H9 (cell line): ENCODE results near the gene HABP4. TPM values are rescaled to one million over a fixed set of nuclear protein-coding genes. Genes with fewer than 3 reads are reported as not detected.
A peak's percentile ranks its signal among the peaks of the same experiment; 100 is the strongest.

Source experiments
- DNase-seq: peaks from one replicate; pipeline ENCODE4 v3.0.0-alpha.2; 2017
- H2AFZ ChIP-seq: one replicate; pipeline ENCODE4 v1.6.1; 2013; ENCODE audit warnings: mild to moderate bottlenecking, low read length, control low read depth, moderate library complexity
- H2AK5ac ChIP-seq: 2 replicates; pipeline ENCODE4 v1.6.1; 2013; ENCODE audit warnings: low read length, control low read depth, mixed read lengths; ENCODE audit not compliant: insufficient read length
- H2BK120ac ChIP-seq: one replicate; pipeline ENCODE4 v1.6.1; 2013; ENCODE audit warnings: low read depth, mild to moderate bottlenecking, low read length, control low read depth, inconsistent platforms; ENCODE audit not compliant: poor library complexity, severe bottlenecking
- H2BK12ac ChIP-seq: 2 replicates; pipeline ENCODE4 v1.6.1; 2013; ENCODE audit warnings: low read length, control low read depth, mixed read lengths, low read depth; ENCODE audit not compliant: insufficient read length
- H2BK15ac ChIP-seq: 2 replicates; pipeline ENCODE4 v1.6.1; 2013; ENCODE audit warnings: low read depth, low read length, control low read depth
- H2BK20ac ChIP-seq: one replicate; pipeline ENCODE4 v1.6.1; 2013; ENCODE audit warnings: low read depth, mild to moderate bottlenecking, low read length, control low read depth, inconsistent platforms; ENCODE audit not compliant: poor library complexity, severe bottlenecking
- H2BK5ac ChIP-seq: 2 replicates; pipeline ENCODE4 v1.6.1; 2013; ENCODE audit warnings: low read length, control low read depth, mixed read lengths; ENCODE audit not compliant: insufficient read length
- H3K14ac ChIP-seq: 2 replicates; pipeline ENCODE4 v1.6.1; 2013; ENCODE audit warnings: low read length, control low read depth; ENCODE audit not compliant: insufficient read depth
- H3K18ac ChIP-seq: 2 replicates; pipeline ENCODE4 v1.6.1; 2013; ENCODE audit warnings: low read depth, mild to moderate bottlenecking, mixed read lengths, low read length, control low read depth; ENCODE audit not compliant: insufficient read length
- H3K23ac ChIP-seq: 2 replicates; pipeline ENCODE4 v1.6.1; 2013; ENCODE audit warnings: low read length, control low read depth, mixed read lengths, low read depth; ENCODE audit not compliant: insufficient read length
- H3K23me2 ChIP-seq: 2 replicates; pipeline ENCODE4 v1.6.1; 2013; ENCODE audit warnings: low read depth, mild to moderate bottlenecking, mixed read lengths, low read length, control low read depth; ENCODE audit not compliant: insufficient read length, poor library complexity, severe bottlenecking
- H3K27ac ChIP-seq: 2 replicates; pipeline ENCODE4 v1.5.1; 2013; ENCODE audit warnings: low read length, control low read depth, mixed read lengths, low read depth; ENCODE audit not compliant: insufficient read length
- H3K27me3 ChIP-seq: 2 replicates; pipeline ENCODE4 v1.6.1; 2013; ENCODE audit warnings: low read length, control low read depth, inconsistent platforms; ENCODE audit not compliant: insufficient read depth
- H3K4ac ChIP-seq: 2 replicates; pipeline ENCODE4 v1.6.1; 2013; ENCODE audit warnings: low read depth, mild to moderate bottlenecking, control low read depth, inconsistent platforms, low read length, moderate library complexity
- H3K4me1 ChIP-seq: 2 replicates; pipeline ENCODE4 v1.6.1; 2013; ENCODE audit warnings: low read length, control low read depth, inconsistent platforms; ENCODE audit not compliant: insufficient read depth
- H3K4me2 ChIP-seq: 2 replicates; pipeline ENCODE4 v1.6.1; 2013; ENCODE audit warnings: low read length, control low read depth, mixed read lengths; ENCODE audit not compliant: insufficient read length, insufficient read depth
- H3K56ac ChIP-seq: 2 replicates; pipeline ENCODE4 v1.6.1; 2013; ENCODE audit warnings: low read depth, mild to moderate bottlenecking, mixed read lengths, low read length, control low read depth; ENCODE audit not compliant: insufficient read length
- H3K79me1 ChIP-seq: 2 replicates; pipeline ENCODE4 v1.6.1; 2013; ENCODE audit warnings: low read depth, mild to moderate bottlenecking, moderate library complexity, low read length, control low read depth, inconsistent platforms; ENCODE audit not compliant: insufficient read depth, poor library complexity, severe bottlenecking
- H3K79me2 ChIP-seq: 2 replicates; pipeline ENCODE4 v1.6.1; 2013; ENCODE audit warnings: low read length, control low read depth, inconsistent platforms; ENCODE audit not compliant: insufficient read depth
- H3K9ac ChIP-seq: 2 replicates; pipeline ENCODE4 v1.6.1; 2013; ENCODE audit warnings: low read length, control low read depth, mixed read lengths; ENCODE audit not compliant: insufficient read length; ENCODE audit errors: extremely low read depth
- H3K9me3 ChIP-seq: one replicate; pipeline ENCODE4 v1.6.1; 2013; ENCODE audit warnings: low read depth, low read length, inconsistent platforms; ENCODE audit not compliant: control insufficient read depth
- H3T11ph ChIP-seq: one replicate; pipeline ENCODE4 v1.6.1; 2013; ENCODE audit warnings: mild to moderate bottlenecking, low read length, control low read depth, inconsistent platforms
- H4K20me1 ChIP-seq: one replicate; pipeline ENCODE4 v1.6.1; 2013; ENCODE audit not compliant: control insufficient read depth, insufficient read length, insufficient read depth
- H4K5ac ChIP-seq: 2 replicates; pipeline ENCODE4 v1.6.1; 2013; ENCODE audit warnings: low read depth, mild to moderate bottlenecking, mixed read lengths, low read length, control low read depth; ENCODE audit not compliant: insufficient read length
- H4K8ac ChIP-seq: replicated peaks from 2 replicates; pipeline ENCODE4 v1.6.1; 2013; ENCODE audit warnings: low read length, control low read depth, mixed read lengths, low read depth; ENCODE audit not compliant: insufficient read length
- H4K91ac ChIP-seq: 2 replicates; pipeline ENCODE4 v1.6.1; 2013; ENCODE audit warnings: low read depth, mild to moderate bottlenecking, moderate library complexity, mixed read lengths, low read length, control low read depth; ENCODE audit not compliant: insufficient read length
- H3K27ac Mint-ChIP-seq, 3 experiments: 2 replicates in 2 of 3; 3 replicates in 1 of 3; pipeline ENCODE4 v1.8.0; 2020 to 2021; ENCODE audit warnings: mixed read lengths in 3 of 3, mild to moderate bottlenecking in 1 of 3, moderate library complexity in 1 of 3
- H3K27me3 Mint-ChIP-seq: 2 replicates; pipeline ENCODE4 v1.8.0; 2021; ENCODE audit warnings: low read depth, mild to moderate bottlenecking, moderate library complexity, mixed read lengths
- H3K36me3 Mint-ChIP-seq, 3 experiments: 2 replicates in 2 of 3; 3 replicates in 1 of 3; pipeline ENCODE4 v1.8.0; 2020 to 2021; ENCODE audit warnings: low read depth in 3 of 3, mixed read lengths in 3 of 3; ENCODE audit not compliant: insufficient read depth in 1 of 3
- H3K4me1 Mint-ChIP-seq, 2 experiments: 2 replicates each; pipeline ENCODE4 v1.8.0; 2020; ENCODE audit warnings: mixed read lengths in 2 of 2
- H3K4me3 Mint-ChIP-seq, 2 experiments: 2 replicates in 1 of 2; 3 replicates in 1 of 2; pipeline ENCODE4 v1.8.0; 2020 to 2021; ENCODE audit warnings: mild to moderate bottlenecking in 2 of 2, mixed read lengths in 2 of 2, moderate library complexity in 1 of 2
- H3K9me3 Mint-ChIP-seq, 2 experiments: 2 replicates in 1 of 2; 3 replicates in 1 of 2; pipeline ENCODE4 v1.8.0; 2020; ENCODE audit warnings: mild to moderate bottlenecking in 2 of 2, mixed read lengths in 2 of 2, moderate library complexity in 1 of 2
- CTCF ChIP-seq: fragments of 200-600 bp; sonication (generic); conservative IDR thresholded peaks from 3 replicates; pipeline ENCODE4 v1.8.0; 2021; ENCODE audit warnings: antibody characterized with exemption, mild to moderate bottlenecking
- WGBS: extraction: QIAGEN DNeasy Blood & Tissue Kit; methylation state at CpG from one replicate; pipeline ENCODE4 v1.1.7; 2013; ENCODE audit warnings: missing lambda C conversion rate, low lambda C conversion rate, mixed read lengths; ENCODE audit not compliant: insufficient read length; ENCODE audit errors: extremely low coverage; 5-methylcytosine and 5-hydroxymethylcytosine counted together
- total RNA-seq: library from RNA; stranded (reverse); gene quantifications from 2 replicates; pipeline ENCODE4 v1.2.1, GENCODE V29; 2021

Gene HABP4
- total RNA-seq, 1 experiment from 2014 or later = 7.5 TPM

- DNase-seq = no peak
Observed at GRCh38 chr9:96467784-96468183, 17.8 kb downstream of the HABP4 start.

More at GRCh38 chr9:96467784-96468183, 17.8 kb downstream of the HABP4 start:
- TF ChIP-seq CTCF = no peak
- no peaks in the 10 kb centered on the region for H3K23me2 ChIP-seq
- H3K9me3 Mint-ChIP-seq = no peaks in the 10 kb centered on the region
- H3K4ac ChIP-seq = no peak overlapping the region
- no peak overlapping the region for H2AK5ac ChIP-seq
- H3K4me2 ChIP-seq = no peak overlapping the region
- H2BK120ac ChIP-seq = no peak overlapping the region
- no peak overlapping the region for H3K4me3 Mint-ChIP-seq
- no peak overlapping the region for H3K14ac ChIP-seq
- no peak overlapping the region for H4K91ac ChIP-seq
- H3K27ac ChIP-seq = no peak overlapping the region
- H3K27me3 ChIP-seq = no peaks in the 10 kb centered on the region
- H2BK20ac ChIP-seq = no peak overlapping the region
- H3K27me3 Mint-ChIP-seq = no peaks in the 10 kb centered on the region
- H4K8ac ChIP-seq = no peak overlapping the region
- H3K23ac ChIP-seq = no peak overlapping the region
- peaks cover 8 to 9% of the 10 kb centered on the region in 2 experiments for H3K4me1 Mint-ChIP-seq
- H2BK15ac ChIP-seq = no peak overlapping the region
- H2AFZ ChIP-seq = no peak overlapping the region
- no peak overlapping the region for H2BK12ac ChIP-seq
- H3K18ac ChIP-seq = no peak overlapping the region
- peaks cover 3% of the 10 kb centered on the region; the same call in 1 of the 2 replicates for H3K4me1 ChIP-seq
- H3K36me3 Mint-ChIP-seq = peaks cover 10 to 40% (median 34%) of the 10 kb centered on the region in 3 experiments; a peak in 6 of 7 replicates
- no peak overlapping the region for H3T11ph ChIP-seq
- no peak overlapping the region for H4K5ac ChIP-seq
- no CpG with 5 or more reads among the region's 5 CpGs for WGBS
- no peaks in the 10 kb centered on the region for H3K79me2 ChIP-seq
- peak overlapping the region in 1 of 3 experiments; percentile 72; a peak in 1 of 7 replicates for H3K27ac Mint-ChIP-seq
- H3K56ac ChIP-seq = no peak overlapping the region
- no peaks in the 10 kb centered on the region for H3K79me1 ChIP-seq
- no peaks in the 10 kb centered on the region for H3K9me3 ChIP-seq
- no peaks in the 10 kb centered on the region for H4K20me1 ChIP-seq
- no peak overlapping the region for H3K9ac ChIP-seq
- H2BK5ac ChIP-seq = no peak overlapping the region
